ENCODE measurements around the gene GXYLT1. TPM values are rescaled to one million over a fixed set of nuclear protein-coding genes. Genes with fewer than 3 reads are reported as not detected.

GXYLT1 gene
- total RNA-seq, 1 experiment from 2014 or later = 12.6 TPM

DNA sequence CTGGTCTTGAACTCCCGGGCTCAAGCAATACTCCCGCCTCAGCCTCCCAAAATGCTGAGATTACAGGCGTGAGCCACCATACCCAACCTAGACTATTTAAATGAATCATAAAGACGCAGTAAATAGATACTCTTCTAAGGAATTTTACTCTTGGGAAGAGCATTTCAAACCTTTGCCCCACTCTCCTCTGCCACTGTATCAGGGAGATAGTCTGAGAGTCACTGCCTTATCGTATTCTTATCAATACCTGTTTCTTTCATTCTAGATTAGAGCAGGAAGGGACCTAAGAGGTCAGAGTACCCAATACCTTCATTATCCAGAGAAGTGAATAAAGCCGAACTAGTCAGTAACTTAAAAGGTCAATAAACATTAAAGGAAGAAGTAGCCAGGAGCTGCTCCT, 15.8 kb downstream of the GXYLT1 start:
- H3K4me1 Mint-ChIP-seq = peaks cover 13% of the 10 kb centered on the region
- DNase-seq (ENCODE audit: low spot score) (no peak), ATAC-seq (no peak)
- no peaks in the 10 kb centered on the region for H3K36me3 Mint-ChIP-seq
- ChIA-PET CTCF (interaction anchor here (1.2 to 1.5 kb wide), 2 partner anchors 168 to 243 kb away, joined by 3 to 6 read pairs; no protein-coding TSS in a partner anchor), POLR2A (no interaction called here)
- no peaks in the 10 kb centered on the region for H3K9me3 Mint-ChIP-seq
- H3K4me3 Mint-ChIP-seq = no peak overlapping the region
- TF ChIP-seq, protein P1, sequence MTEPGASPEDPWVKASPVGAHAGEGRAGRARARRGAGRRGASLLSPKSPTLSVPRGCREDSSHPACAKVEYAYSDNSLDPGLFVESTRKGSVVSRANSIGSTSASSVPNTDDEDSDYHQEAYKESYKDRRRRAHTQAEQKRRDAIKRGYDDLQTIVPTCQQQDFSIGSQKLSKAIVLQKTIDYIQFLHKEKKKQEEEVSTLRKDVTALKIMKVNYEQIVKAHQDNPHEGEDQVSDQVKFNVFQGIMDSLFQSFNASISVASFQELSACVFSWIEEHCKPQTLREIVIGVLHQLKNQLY (CRISPR knock-in tag; IDR thresholded peaks at IDR 0.05) = no peak
- TF ChIP-seq ETV6 (CRISPR knock-in tag; IDR thresholded peaks at IDR 0.05) = no peak
- TF ChIP-seq NFATC4 (CRISPR knock-in tag; IDR thresholded peaks at IDR 0.05) = no peak
- no peak for TF ChIP-seq CBFB (CRISPR knock-in tag; IDR thresholded peaks at IDR 0.05; ENCODE audit: low read depth)
- TF ChIP-seq, protein P2, sequence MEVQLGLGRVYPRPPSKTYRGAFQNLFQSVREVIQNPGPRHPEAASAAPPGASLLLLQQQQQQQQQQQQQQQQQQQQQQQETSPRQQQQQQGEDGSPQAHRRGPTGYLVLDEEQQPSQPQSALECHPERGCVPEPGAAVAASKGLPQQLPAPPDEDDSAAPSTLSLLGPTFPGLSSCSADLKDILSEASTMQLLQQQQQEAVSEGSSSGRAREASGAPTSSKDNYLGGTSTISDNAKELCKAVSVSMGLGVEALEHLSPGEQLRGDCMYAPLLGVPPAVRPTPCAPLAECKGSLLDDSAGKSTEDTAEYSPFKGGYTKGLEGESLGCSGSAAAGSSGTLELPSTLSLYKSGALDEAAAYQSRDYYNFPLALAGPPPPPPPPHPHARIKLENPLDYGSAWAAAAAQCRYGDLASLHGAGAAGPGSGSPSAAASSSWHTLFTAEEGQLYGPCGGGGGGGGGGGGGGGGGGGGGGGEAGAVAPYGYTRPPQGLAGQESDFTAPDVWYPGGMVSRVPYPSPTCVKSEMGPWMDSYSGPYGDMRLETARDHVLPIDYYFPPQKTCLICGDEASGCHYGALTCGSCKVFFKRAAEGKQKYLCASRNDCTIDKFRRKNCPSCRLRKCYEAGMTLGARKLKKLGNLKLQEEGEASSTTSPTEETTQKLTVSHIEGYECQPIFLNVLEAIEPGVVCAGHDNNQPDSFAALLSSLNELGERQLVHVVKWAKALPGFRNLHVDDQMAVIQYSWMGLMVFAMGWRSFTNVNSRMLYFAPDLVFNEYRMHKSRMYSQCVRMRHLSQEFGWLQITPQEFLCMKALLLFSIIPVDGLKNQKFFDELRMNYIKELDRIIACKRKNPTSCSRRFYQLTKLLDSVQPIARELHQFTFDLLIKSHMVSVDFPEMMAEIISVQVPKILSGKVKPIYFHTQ (CRISPR knock-in tag; IDR thresholded peaks at IDR 0.05) = no peak
- TF ChIP-seq, protein P3, sequence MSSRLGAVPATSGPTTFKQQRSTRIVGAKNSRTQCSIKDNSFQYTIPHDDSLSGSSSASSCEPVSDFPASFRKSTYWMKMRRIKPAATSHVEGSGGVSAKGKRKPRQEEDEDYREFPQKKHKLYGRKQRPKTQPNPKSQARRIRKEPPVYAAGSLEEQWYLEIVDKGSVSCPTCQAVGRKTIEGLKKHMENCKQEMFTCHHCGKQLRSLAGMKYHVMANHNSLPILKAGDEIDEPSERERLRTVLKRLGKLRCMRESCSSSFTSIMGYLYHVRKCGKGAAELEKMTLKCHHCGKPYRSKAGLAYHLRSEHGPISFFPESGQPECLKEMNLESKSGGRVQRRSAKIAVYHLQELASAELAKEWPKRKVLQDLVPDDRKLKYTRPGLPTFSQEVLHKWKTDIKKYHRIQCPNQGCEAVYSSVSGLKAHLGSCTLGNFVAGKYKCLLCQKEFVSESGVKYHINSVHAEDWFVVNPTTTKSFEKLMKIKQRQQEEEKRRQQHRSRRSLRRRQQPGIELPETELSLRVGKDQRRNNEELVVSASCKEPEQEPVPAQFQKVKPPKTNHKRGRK (CRISPR knock-in tag; IDR thresholded peaks at IDR 0.05; ENCODE audit: borderline replicate concordance) = no peak
- TF ChIP-seq HMGA2 (CRISPR knock-in tag; IDR thresholded peaks at IDR 0.05) = no peak
- TF ChIP-seq RORB (CRISPR knock-in tag; IDR thresholded peaks at IDR 0.05) = no peak
- TF ChIP-seq ZNF423 (CRISPR knock-in tag; IDR thresholded peaks at IDR 0.05) = no peak
- TF ChIP-seq, protein P4, sequence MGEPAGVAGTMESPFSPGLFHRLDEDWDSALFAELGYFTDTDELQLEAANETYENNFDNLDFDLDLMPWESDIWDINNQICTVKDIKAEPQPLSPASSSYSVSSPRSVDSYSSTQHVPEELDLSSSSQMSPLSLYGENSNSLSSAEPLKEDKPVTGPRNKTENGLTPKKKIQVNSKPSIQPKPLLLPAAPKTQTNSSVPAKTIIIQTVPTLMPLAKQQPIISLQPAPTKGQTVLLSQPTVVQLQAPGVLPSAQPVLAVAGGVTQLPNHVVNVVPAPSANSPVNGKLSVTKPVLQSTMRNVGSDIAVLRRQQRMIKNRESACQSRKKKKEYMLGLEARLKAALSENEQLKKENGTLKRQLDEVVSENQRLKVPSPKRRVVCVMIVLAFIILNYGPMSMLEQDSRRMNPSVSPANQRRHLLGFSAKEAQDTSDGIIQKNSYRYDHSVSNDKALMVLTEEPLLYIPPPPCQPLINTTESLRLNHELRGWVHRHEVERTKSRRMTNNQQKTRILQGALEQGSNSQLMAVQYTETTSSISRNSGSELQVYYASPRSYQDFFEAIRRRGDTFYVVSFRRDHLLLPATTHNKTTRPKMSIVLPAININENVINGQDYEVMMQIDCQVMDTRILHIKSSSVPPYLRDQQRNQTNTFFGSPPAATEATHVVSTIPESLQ (CRISPR knock-in tag; IDR thresholded peaks at IDR 0.05) = no peak
- TF ChIP-seq, protein P5, sequence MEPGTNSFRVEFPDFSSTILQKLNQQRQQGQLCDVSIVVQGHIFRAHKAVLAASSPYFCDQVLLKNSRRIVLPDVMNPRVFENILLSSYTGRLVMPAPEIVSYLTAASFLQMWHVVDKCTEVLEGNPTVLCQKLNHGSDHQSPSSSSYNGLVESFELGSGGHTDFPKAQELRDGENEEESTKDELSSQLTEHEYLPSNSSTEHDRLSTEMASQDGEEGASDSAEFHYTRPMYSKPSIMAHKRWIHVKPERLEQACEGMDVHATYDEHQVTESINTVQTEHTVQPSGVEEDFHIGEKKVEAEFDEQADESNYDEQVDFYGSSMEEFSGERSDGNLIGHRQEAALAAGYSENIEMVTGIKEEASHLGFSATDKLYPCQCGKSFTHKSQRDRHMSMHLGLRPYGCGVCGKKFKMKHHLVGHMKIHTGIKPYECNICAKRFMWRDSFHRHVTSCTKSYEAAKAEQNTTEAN (CRISPR knock-in tag; IDR thresholded peaks at IDR 0.05) = no peak
- H3K27me3 Mint-ChIP-seq (ENCODE audit: low read depth) = no peaks in the 10 kb centered on the region
- H3K27ac Mint-ChIP-seq = no peak overlapping the region

DNA sequence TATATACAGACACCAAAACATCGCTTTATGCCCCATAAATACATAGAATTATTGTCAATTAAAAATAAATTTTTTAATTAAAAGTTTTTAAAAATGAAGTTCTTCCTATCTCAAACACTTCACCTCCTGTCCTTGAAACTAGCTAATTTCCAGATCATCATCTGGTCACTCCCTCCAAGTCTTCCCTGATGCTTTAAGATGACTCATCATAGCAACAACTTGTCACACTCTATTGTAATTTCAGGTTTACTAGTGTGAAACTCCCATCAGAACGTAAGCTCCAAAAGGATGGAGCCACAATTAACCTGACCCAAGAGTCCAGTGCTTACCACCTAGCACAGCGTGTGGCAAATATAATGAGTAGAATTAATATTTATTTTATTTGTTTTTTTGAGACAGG, 16.3 kb downstream of the GXYLT1 start:
- no peaks in the 10 kb centered on the region for H3K9me3 Mint-ChIP-seq
- H3K36me3 Mint-ChIP-seq = no peaks in the 10 kb centered on the region
- H3K4me1 Mint-ChIP-seq = peaks cover 13% of the 10 kb centered on the region
- TF ChIP-seq, protein P6, sequence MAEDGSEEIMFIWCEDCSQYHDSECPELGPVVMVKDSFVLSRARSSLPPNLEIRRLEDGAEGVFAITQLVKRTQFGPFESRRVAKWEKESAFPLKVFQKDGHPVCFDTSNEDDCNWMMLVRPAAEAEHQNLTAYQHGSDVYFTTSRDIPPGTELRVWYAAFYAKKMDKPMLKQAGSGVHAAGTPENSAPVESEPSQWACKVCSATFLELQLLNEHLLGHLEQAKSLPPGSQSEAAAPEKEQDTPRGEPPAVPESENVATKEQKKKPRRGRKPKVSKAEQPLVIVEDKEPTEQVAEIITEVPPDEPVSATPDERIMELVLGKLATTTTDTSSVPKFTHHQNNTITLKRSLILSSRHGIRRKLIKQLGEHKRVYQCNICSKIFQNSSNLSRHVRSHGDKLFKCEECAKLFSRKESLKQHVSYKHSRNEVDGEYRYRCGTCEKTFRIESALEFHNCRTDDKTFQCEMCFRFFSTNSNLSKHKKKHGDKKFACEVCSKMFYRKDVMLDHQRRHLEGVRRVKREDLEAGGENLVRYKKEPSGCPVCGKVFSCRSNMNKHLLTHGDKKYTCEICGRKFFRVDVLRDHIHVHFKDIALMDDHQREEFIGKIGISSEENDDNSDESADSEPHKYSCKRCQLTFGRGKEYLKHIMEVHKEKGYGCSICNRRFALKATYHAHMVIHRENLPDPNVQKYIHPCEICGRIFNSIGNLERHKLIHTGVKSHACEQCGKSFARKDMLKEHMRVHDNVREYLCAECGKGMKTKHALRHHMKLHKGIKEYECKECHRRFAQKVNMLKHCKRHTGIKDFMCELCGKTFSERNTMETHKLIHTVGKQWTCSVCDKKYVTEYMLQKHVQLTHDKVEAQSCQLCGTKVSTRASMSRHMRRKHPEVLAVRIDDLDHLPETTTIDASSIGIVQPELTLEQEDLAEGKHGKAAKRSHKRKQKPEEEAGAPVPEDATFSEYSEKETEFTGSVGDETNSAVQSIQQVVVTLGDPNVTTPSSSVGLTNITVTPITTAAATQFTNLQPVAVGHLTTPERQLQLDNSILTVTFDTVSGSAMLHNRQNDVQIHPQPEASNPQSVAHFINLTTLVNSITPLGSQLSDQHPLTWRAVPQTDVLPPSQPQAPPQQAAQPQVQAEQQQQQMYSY (CRISPR knock-in tag; IDR thresholded peaks at IDR 0.05) = no peak
- TF ChIP-seq ZNF138 (CRISPR knock-in tag; conservative IDR thresholded peaks at IDR 0.05) (no peak), NR1H2 (CRISPR knock-in tag; IDR thresholded peaks at IDR 0.05) (no peak), ZNF317 (CRISPR knock-in tag; IDR thresholded peaks at IDR 0.05; ENCODE audit: borderline replicate concordance, low read depth) (no peak), RORB (CRISPR knock-in tag; IDR thresholded peaks at IDR 0.05) (no peak), HMGA2 (CRISPR knock-in tag; IDR thresholded peaks at IDR 0.05) (no peak), JUN (CRISPR knock-in tag; IDR thresholded peaks at IDR 0.05) (no peak)
- ATAC-seq (no peak), DNase-seq (ENCODE audit: low spot score) (no peak)
- ChIA-PET CTCF (interaction anchor here (0.6 to 1.5 kb wide), 4 partner anchors 166 to 292 kb away, joined by 3 to 6 read pairs (median 3); no protein-coding TSS in a partner anchor), POLR2A (no interaction called here)
- no peak overlapping the region for H3K4me3 Mint-ChIP-seq
- no peak overlapping the region for H3K27ac Mint-ChIP-seq
- H3K27me3 Mint-ChIP-seq (ENCODE audit: low read depth) = no peaks in the 10 kb centered on the region
